Gastroesophageal sphincter (tissue), 3 donors: ENCODE measurements around the gene KRTAP9-7.

ENCODE experiments used
- POLR2A ChIP-seq, 2 donors: fragments of 450-650 bp; IDR thresholded peaks; one replicate each; pipeline ENCODE4 v1.6.1; 2017; ENCODE audit warnings: antibody characterized with exemption in 2 of 2, mild to moderate bottlenecking in 2 of 2, moderate library complexity in 1 of 2
- POLR2AphosphoS5 ChIP-seq: sonication (generic); formaldehyde crosslinking; IDR thresholded peaks from one replicate; pipeline ENCODE4 v1.6.1; 2017; ENCODE audit warnings: antibody characterized with exemption
- TF ChIP-seq, protein P1 (sequence below), 4 experiments: fragments of 200-600 bp in 2 of 4; fragments of 450-650 bp in 2 of 4; sonication (generic) in 1 of 4; IDR thresholded peaks; one replicate each; pipeline ENCODE4 v1.5.1; 2017 to 2019; ENCODE audit warnings: antibody characterized with exemption in 4 of 4, mild to moderate bottlenecking in 2 of 4, moderate library complexity in 2 of 4

DNA sequence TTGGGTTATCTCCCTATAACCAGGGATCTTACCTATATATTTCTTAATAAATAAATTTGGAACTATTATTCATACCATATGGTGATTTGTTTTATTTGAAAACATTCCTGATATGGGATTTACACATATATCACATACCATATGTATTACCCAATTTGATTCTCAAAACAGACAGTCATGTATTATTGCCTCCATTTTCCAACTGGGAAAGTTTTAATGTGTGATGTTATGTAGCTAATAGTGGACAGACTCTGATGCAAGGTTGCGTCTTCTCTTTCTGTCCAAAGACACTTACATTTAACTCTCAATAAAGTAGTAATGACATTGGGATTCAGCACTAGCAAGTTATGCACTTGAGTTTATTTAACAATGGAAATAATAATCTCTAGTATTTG, 19.2 kb upstream of the KRTAP9-7 start:
- no peak for TF ChIP-seq POLR2AphosphoS5
- TF ChIP-seq, protein P1, sequence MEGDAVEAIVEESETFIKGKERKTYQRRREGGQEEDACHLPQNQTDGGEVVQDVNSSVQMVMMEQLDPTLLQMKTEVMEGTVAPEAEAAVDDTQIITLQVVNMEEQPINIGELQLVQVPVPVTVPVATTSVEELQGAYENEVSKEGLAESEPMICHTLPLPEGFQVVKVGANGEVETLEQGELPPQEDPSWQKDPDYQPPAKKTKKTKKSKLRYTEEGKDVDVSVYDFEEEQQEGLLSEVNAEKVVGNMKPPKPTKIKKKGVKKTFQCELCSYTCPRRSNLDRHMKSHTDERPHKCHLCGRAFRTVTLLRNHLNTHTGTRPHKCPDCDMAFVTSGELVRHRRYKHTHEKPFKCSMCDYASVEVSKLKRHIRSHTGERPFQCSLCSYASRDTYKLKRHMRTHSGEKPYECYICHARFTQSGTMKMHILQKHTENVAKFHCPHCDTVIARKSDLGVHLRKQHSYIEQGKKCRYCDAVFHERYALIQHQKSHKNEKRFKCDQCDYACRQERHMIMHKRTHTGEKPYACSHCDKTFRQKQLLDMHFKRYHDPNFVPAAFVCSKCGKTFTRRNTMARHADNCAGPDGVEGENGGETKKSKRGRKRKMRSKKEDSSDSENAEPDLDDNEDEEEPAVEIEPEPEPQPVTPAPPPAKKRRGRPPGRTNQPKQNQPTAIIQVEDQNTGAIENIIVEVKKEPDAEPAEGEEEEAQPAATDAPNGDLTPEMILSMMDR (IDR thresholded peaks at IDR 0.05), result no peak
- no peak for TF ChIP-seq POLR2A (IDR thresholded peaks at IDR 0.05)
